HUES48 (cell line): ENCODE measurements around the gene TMEM132C.
A peak's percentile ranks its signal among the peaks of the same experiment; 100 is the strongest.

Experiments
- H3K27ac ChIP-seq: one replicate; pipeline ENCODE4 v1.7.0; 2013; ENCODE audit warnings: low read depth, low read length, inconsistent platforms
- H3K27me3 ChIP-seq: 2 replicates; pipeline ENCODE4 v1.6.1; 2013; ENCODE audit warnings: mild to moderate bottlenecking, low read length; ENCODE audit not compliant: control insufficient read depth, insufficient read depth
- H3K36me3 ChIP-seq: 2 replicates; pipeline ENCODE4 v1.6.1; 2013; ENCODE audit warnings: low read length; ENCODE audit not compliant: control insufficient read depth, insufficient read depth
- H3K4me1 ChIP-seq: 2 replicates; pipeline ENCODE4 v1.6.1; 2013; ENCODE audit warnings: mild to moderate bottlenecking, low read length; ENCODE audit not compliant: control insufficient read depth, insufficient read depth
- H3K4me3 ChIP-seq: 2 replicates; pipeline ENCODE4 v1.5.1; 2013; ENCODE audit warnings: mild to moderate bottlenecking, low read depth, low read length
- H3K9ac ChIP-seq: 2 replicates; pipeline ENCODE4 v1.6.1; 2013; ENCODE audit warnings: mild to moderate bottlenecking, low read depth, low read length, moderate library complexity
- H3K9me3 ChIP-seq: 2 replicates; pipeline ENCODE4 v1.6.1; 2013; ENCODE audit warnings: low read length; ENCODE audit not compliant: control insufficient read depth, insufficient read depth

TMEM132C gene

GRCh38 chr12:128445415-128446127 lies 178.6 kb downstream of the TMEM132C start:
- H3K9me3 ChIP-seq = no peaks in the 10 kb centered on the region
- H3K27ac ChIP-seq = no peak overlapping the region
- no peak overlapping the region for H3K4me3 ChIP-seq
- no peaks in the 10 kb centered on the region for H3K27me3 ChIP-seq
- H3K4me1 ChIP-seq = peaks cover 19% of the 10 kb centered on the region
- H3K9ac ChIP-seq = no peak overlapping the region
- H3K36me3 ChIP-seq = no peaks in the 10 kb centered on the region

DNA sequence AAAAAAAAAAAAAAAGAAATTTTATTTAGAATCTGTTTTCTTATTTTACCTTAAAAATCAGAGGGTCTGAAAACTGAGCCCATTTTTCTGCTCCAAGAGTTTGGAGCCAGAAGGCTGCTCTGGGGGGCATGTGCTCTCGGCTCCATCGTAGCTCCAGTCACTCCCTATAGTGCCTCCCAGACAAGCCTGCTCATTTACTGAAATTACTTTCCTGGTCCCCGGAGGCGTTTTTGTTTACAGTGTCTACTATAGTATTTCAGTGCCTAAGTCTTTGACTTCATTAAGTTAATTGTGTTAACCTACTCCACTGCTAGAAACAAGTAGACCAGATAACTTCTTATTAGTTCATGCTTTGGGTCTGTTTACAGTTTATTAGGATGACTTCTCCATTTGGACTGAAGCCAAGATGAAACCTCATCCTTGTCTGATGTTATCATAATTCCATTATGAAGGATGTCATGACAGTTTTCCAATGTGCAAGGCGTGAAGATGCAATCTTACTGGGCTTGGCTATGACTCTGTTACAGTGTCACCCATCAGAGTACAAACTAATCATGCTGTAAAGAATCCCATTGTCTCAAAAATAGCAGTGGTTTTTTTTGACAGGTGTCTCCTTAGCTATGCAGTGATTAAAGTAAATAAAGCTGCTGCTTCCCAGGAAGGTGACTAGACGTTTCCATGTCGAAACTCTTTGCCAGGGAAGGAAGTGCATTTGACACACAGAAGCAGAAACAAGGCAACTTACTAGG lies 182.3 kb downstream of the TMEM132C start:
- Histone ChIP-seq H3K27ac (no peak overlapping the region), H3K4me3 (no peak overlapping the region), H3K27me3 (no peaks in the 10 kb centered on the region), H3K9ac (no peak overlapping the region), H3K4me1 (peaks cover 24% of the 10 kb centered on the region), H3K36me3 (no peaks in the 10 kb centered on the region), H3K9me3 (no peaks in the 10 kb centered on the region)

GRCh38 chr12:128450810-128451209 lies 183.8 kb downstream of the TMEM132C start:
- H3K27ac ChIP-seq = no peak overlapping the region
- peaks cover 16% of the 10 kb centered on the region for H3K4me1 ChIP-seq
- H3K36me3 ChIP-seq = no peaks in the 10 kb centered on the region
- H3K9me3 ChIP-seq = no peaks in the 10 kb centered on the region
- H3K4me3 ChIP-seq = no peak overlapping the region
- no peak overlapping the region for H3K9ac ChIP-seq
- no peaks in the 10 kb centered on the region for H3K27me3 ChIP-seq

- Histone ChIP-seq H3K9ac (no peak overlapping the region), H3K4me1 (peaks cover 14% of the 10 kb centered on the region), H3K36me3 (no peaks in the 10 kb centered on the region), H3K27me3 (no peaks in the 10 kb centered on the region), H3K27ac (no peak overlapping the region), H3K4me3 (no peak overlapping the region), H3K9me3 (no peaks in the 10 kb centered on the region)
These were observed 188.9 kb downstream of the TMEM132C start for GRCh38 chr12:128455851-128456250.

GRCh38 chr12:128456922-128457321 lies 190.0 kb downstream of the TMEM132C start:
- no peak overlapping the region for H3K27ac ChIP-seq
- H3K36me3 ChIP-seq = no peaks in the 10 kb centered on the region
- no peaks in the 10 kb centered on the region for H3K27me3 ChIP-seq
- H3K4me3 ChIP-seq = no peak overlapping the region
- peaks cover 7% of the 10 kb centered on the region for H3K4me1 ChIP-seq
- no peaks in the 10 kb centered on the region for H3K9me3 ChIP-seq
- no peak overlapping the region for H3K9ac ChIP-seq

- H3K4me3 ChIP-seq = peak overlapping the region; percentile 36
- H3K27me3 ChIP-seq = no peaks in the 10 kb centered on the region
- H3K36me3 ChIP-seq = no peaks in the 10 kb centered on the region
- peak overlapping the region; percentile 79 for H3K27ac ChIP-seq
- H3K9ac ChIP-seq = no peak overlapping the region
- peaks cover 7% of the 10 kb centered on the region for H3K4me1 ChIP-seq
- H3K9me3 ChIP-seq = no peaks in the 10 kb centered on the region
These were observed 191.5 kb downstream of the TMEM132C start for GRCh38 chr12:128458301-128458974.

DNA sequence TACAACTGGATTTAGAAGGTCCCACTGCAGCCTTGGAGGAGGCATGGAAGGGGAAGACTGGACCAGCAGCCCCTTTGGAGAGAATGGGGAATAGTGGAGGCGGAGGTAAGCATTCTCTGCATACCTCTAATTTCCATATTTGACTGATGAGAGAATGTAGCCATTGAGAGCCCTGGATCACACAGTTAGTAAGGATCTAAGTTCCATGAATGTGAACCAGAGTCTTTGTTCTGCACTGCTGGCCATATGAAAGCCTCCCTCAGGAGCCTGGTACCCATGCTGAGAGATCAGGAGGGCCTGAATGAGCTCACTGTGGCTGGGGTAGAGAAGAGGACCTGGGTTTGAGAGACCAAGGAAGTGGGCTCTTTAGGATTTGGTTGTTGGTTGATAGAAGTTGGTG lies 192.1 kb downstream of the TMEM132C start:
- Histone ChIP-seq H3K27ac (peak overlapping the region; percentile 79), H3K27me3 (no peaks in the 10 kb centered on the region), H3K4me3 (peak overlapping the region; percentile 36), H3K9ac (no peak overlapping the region), H3K4me1 (peaks cover 7% of the 10 kb centered on the region), H3K9me3 (no peaks in the 10 kb centered on the region), H3K36me3 (no peaks in the 10 kb centered on the region)

GRCh38 chr12:128463881-128464280 lies 196.9 kb downstream of the TMEM132C start:
- Histone ChIP-seq H3K4me3 (no peak overlapping the region), H3K9me3 (no peaks in the 10 kb centered on the region), H3K27me3 (no peaks in the 10 kb centered on the region), H3K27ac (no peak overlapping the region), H3K9ac (no peak overlapping the region), H3K36me3 (no peaks in the 10 kb centered on the region), H3K4me1 (peaks cover 6% of the 10 kb centered on the region)

GRCh38 chr12:128467882-128468281 lies 200.9 kb downstream of the TMEM132C start:
- no peaks in the 10 kb centered on the region for H3K9me3 ChIP-seq
- H3K27ac ChIP-seq = no peak overlapping the region
- H3K4me1 ChIP-seq = 0 out of 2 replicates have a peak, but pooled peaks cover 5% of the 10 kb centered on the region
- no peak overlapping the region for H3K4me3 ChIP-seq
- H3K9ac ChIP-seq = no peak overlapping the region
- H3K27me3 ChIP-seq = no peaks in the 10 kb centered on the region
- H3K36me3 ChIP-seq = no peaks in the 10 kb centered on the region

- Histone ChIP-seq H3K9me3 (no peaks in the 10 kb centered on the region), H3K4me3 (no peak overlapping the region)
These were observed 202.0 kb downstream of the TMEM132C start for GRCh38 chr12:128468926-128469325.

DNA sequence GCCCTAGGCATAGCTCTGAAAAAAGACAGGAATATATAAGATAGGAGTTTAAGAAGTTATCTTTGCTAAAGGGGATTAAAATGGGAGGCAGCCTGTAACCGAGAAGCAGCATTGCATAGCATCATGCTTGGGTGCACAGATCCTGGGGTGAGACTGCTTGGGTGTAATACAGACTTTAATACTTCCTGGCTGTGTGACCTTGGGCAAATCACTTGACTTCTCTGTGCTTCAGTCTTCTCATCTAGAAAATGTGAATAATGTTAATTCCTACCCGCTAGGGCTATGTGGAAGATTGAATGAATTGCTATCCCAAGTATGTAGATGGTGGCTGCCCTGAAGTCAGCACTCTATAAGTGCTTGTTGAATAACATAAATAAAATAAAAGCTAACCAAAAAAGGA lies 204.5 kb downstream of the TMEM132C start:
- H3K27ac ChIP-seq = no peak overlapping the region
- no peaks in the 10 kb centered on the region for H3K27me3 ChIP-seq
- peaks cover 13% of the 10 kb centered on the region; the same call in 1 of the 2 replicates for H3K4me1 ChIP-seq
- no peaks in the 10 kb centered on the region for H3K9me3 ChIP-seq
- H3K9ac ChIP-seq = no peak overlapping the region
- no peaks in the 10 kb centered on the region for H3K36me3 ChIP-seq
- H3K4me3 ChIP-seq = no peak overlapping the region

More at GRCh38 chr12:128468926-128469325, 202.0 kb downstream of the TMEM132C start:
- Histone ChIP-seq H3K9ac (no peak overlapping the region), H3K27ac (no peak overlapping the region), H3K27me3 (no peaks in the 10 kb centered on the region), H3K36me3 (no peaks in the 10 kb centered on the region), H3K4me1 (0 out of 2 replicates have a peak, but pooled peaks cover 5% of the 10 kb centered on the region)
